ENCODE results near the gene TUT1.
"Not testable (repeated sequence)": the region's sequence is repeated elsewhere in the genome, so short reads cannot be mapped to it uniquely, and the experiment has no call there.

The TUT1 gene

DNA sequence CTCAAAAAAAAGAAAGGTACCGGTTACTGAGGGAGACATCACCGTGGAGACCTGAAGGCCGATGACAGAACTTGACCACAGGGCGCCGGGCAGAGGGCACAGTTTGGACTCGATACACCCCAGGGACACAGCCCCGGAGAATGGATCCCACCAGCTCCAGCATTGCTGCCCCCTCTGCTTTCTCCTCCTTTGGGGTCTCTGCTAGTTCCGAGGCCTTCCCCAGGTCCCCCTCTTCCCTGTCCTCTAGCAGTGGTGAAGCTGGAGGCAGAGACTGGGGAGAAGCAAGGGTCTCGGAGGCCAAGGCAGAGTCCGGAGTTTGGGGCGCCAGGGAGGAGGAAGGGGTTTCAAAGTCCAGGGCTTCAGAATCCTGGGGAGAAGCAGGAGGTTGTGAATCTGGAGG is 12.8 kb downstream of the TUT1 start:
- DNase-seq (ENCODE audit: low read depth in 2 of 3, low spot score in 1 of 3) = no peak

GRCh38 chr11:62577046-62577714 is 14.1 kb downstream of the TUT1 start:
- DNase-seq (ENCODE audit: low read depth in 2 of 3, low spot score in 1 of 3) = no peak

- DNase-seq (ENCODE audit: low read depth in 2 of 3, low spot score in 1 of 3) = no peak
Measured at GRCh38 chr11:62575837-62576236, 15.5 kb downstream of the TUT1 start.

- no peak for DNase-seq (ENCODE audit: low read depth in 2 of 3, low spot score in 1 of 3)
Measured at GRCh38 chr11:62575156-62575555, 16.2 kb downstream of the TUT1 start.

GRCh38 chr11:62574363-62575071 is 16.8 kb downstream of the TUT1 start:
- no peak for DNase-seq (ENCODE audit: low read depth in 2 of 3, low spot score in 1 of 3)

- peak; percentile 97 to 98 (median 97) for DNase-seq (ENCODE audit: low read depth in 2 of 3, low spot score in 1 of 3)
Measured at GRCh38 chr11:62573592-62574362, 17.5 kb downstream of the TUT1 start, which contains the start of gene EEF1G. Gene EEF1G (minus strand): TSS chr11:62573891. CDS start chr11:62573842, 49 bp downstream.

DNA sequence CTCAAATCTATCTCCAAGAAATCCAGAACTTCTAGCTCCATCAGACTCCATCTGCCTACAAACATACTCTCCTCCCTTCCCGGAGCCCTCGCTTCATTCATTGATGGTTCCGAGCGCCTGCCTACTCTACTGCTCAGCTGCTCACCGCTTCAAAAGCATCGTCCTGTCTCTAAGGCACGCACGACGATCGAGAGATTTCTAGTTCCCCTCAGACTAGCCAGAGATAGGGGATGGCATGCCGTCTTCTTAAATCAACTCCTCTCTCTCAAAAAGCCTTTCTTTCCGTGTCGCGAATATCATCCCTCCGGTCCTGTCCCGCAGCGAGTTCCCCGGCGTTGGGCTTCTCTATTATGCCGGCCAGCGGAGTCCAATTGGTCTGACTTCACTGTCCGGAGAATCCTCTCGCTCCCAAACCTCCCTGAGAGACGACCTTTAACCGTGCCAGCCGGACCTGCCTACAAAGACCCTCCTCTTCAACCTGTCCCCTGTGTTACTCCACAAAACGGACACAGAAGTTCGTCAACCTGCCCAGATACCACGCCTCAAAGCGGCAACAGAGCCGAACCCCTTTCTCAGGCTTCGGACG is 18.2 kb downstream of the TUT1 start:
- no peak for DNase-seq (ENCODE audit: low read depth in 2 of 3, low spot score in 1 of 3)

DNA sequence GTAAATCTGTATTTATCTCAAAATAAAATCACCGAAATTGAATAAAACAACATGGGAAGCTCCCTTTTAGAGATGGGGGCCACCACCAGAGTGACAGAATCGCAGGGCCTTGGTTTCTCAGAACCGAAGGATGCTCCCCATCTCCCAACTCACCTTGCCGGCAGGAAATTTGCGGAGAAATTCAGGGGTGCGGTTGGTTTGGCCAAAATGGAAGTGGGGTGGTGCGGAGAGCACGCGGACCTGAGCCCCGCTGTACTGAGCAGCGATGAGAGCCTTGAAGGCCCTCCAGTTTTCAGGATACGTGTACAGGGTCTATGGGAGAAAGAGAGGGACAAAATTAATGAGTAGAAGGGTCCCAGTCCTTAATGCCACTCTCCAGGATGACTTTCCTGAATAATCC is 18.9 kb downstream of the TUT1 start:
- DNase-seq (ENCODE audit: low read depth in 2 of 3, low spot score in 1 of 3) = no peak

GRCh38 chr11:62571493-62571892 is 19.8 kb downstream of the TUT1 start:
- not testable (repeated sequence) for DNase-seq (ENCODE audit: low read depth in 2 of 3, low spot score in 1 of 3)

GRCh38 chr11:62570903-62571302 is 20.4 kb downstream of the TUT1 start:
- DNase-seq (ENCODE audit: low read depth in 2 of 3, low spot score in 1 of 3) = not testable (repeated sequence)

- DNase-seq (ENCODE audit: low read depth in 2 of 3, low spot score in 1 of 3) = no peak
Measured at GRCh38 chr11:62569611-62570010, 21.7 kb downstream of the TUT1 start.

- DNase-seq (ENCODE audit: low read depth in 2 of 3, low spot score in 1 of 3) = no peak
Measured at GRCh38 chr11:62567018-62567633, 24.2 kb downstream of the TUT1 start.

GRCh38 chr11:62566247-62566646 is 25.1 kb downstream of the TUT1 start:
- no peak for DNase-seq (ENCODE audit: low read depth in 2 of 3, low spot score in 1 of 3)

GRCh38 chr11:62565100-62565802 is 26.1 kb downstream of the TUT1 start:
- no peak for DNase-seq (ENCODE audit: low read depth in 2 of 3, low spot score in 1 of 3)

DNA sequence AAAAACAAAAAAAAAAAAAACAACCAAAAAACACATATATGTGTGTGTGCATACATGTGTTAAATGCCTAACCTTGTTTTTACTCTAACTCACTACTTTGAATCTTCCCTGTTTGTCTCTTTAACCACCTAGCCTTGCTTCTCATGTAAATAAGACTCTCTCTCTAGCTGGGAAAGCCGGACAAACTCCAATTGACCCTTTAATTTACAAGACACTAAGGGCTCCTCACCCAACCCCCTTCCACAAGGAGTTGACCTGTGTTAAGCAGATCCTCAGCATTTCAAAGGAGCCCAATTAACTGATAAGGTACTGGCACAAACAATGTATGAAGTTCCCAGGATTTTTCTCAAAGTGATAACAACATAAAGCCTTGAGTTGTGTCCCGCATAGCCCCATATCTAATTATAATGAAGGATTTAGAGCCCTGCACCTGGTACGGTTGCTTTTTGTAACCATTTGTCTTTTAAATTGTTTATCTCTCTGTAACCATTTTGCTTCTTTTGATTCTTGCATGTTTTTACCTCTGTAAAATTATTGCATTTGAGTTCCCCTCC is 29.6 kb downstream of the TUT1 start:
- DNase-seq (ENCODE audit: low read depth in 2 of 3, low spot score in 1 of 3) = not testable (repeated sequence)

- DNase-seq (ENCODE audit: low read depth in 2 of 3, low spot score in 1 of 3) = peak in 2 of 3 donors; percentile 66 to 68
Measured at GRCh38 chr11:62560566-62561103, 30.7 kb downstream of the TUT1 start.

GRCh38 chr11:62559626-62560025 is 31.7 kb downstream of the TUT1 start:
- not testable (repeated sequence) for DNase-seq (ENCODE audit: low read depth in 2 of 3, low spot score in 1 of 3)

DNA sequence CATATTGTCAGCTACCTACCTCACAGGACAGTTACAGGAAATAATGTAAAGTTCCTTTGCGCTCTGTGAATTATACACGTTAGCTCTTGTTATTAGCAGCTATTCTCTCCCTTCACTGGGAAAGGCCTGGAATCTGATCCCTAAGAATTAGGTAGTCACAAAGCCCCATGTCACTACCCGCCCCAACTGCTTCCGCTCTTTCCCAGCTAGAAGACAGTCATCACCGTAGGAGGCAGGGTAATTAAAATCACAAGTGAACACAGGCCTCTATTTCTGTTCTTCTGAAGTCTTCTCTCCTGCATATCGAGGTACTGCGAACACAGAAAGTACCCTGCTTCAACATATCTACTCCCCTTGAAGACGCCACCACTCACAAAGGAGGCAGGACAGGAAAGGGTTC is 32.1 kb downstream of the TUT1 start:
- no peak for DNase-seq (ENCODE audit: low read depth in 2 of 3, low spot score in 1 of 3)

DNA sequence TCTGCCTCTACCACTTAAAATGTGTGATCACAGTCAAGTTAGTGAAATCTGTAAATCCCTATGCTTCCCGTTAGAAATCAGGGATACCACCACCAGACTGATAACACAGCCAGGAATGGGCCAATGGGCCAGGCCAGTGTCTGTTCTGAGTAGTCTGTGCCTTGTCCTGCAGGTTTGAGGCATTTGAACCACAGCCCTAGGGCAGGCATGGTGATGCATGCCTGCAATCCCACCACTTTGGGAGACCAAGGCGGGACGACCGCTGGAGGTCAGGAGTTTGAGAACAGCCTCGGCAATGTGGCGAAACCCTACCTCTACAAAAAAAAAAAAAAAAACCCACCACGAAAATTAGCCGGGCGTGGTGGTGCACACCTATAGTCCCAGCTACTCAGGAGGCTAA is 32.7 kb downstream of the TUT1 start:
- DNase-seq (ENCODE audit: low read depth in 2 of 3, low spot score in 1 of 3) = no peak

All from stimulated activated CD4-positive, alpha-beta T cell treated with anti-CD3 and anti-CD28 coated beads, Interleukin-12 subunit alpha, Interleukin-12 subunit beta, amount 100 ng/mL, for 48 hours (primary cell).